Stimulated activated CD8-positive, alpha-beta memory T cell treated with anti-CD3 and anti-CD28 coated beads, Interleukin-12 subunit alpha, Interleukin-12 subunit beta, amount 100 ng/mL, for 24 hours (primary cell): ENCODE measurements around the gene RASA1.

Experiments
- DNase-seq: peaks from one replicate; pipeline ENCODE4 v3.0.0-alpha.2; 2020; ENCODE audit errors: extremely low read depth

RASA1 gene

DNA sequence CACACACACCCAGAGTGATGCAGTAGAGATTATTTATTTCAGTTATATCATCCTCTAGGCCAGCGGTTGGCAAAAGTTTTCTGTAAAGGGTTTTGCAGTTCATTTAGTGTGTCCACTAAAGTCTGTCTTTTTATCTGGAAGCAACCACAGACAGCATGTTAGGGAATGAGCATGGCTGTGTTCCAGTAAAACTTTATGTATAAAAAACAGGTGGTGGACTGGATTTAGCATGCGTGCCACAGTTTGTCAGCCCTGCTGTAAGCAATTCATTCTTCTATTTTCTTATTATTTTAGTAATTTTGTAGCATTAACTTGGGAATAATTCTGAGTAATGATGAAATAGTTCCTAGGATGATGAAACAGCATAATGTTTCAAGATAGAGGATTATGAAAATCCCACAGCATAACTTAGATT, 93.4 kb downstream of the RASA1 start:
- DNase-seq, result no peak

DNA sequence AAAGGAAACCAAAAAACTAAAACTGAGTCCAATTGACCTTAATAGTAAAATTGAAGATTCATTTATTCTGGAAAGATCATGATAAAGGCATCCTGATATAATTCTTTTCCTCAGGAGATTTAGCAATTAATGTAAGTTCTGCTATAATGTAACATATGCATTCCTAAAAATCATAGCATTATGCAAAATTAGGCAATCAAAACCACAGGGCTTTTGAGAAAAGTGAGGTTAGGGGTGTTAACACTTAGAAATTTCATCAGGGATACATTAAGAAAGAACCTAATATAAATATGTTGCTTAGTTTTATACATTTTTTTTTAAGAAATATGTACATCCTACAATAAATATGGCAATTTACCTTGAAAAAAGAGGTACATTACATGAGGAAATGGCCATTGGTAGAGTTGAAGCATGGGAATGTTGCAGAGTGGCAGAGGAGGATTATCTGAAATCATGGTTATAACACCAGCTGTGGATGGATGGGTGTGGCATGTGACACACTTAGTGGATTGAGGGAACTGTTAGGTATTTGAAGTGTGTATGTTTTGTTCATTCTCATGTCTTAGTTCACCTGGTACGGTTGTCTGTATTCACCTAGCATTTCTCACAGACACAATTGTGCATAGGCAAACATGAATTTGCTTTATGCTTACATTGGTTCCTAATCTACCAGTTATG, 94.0 kb downstream of the RASA1 start:
- no peak for DNase-seq

DNA sequence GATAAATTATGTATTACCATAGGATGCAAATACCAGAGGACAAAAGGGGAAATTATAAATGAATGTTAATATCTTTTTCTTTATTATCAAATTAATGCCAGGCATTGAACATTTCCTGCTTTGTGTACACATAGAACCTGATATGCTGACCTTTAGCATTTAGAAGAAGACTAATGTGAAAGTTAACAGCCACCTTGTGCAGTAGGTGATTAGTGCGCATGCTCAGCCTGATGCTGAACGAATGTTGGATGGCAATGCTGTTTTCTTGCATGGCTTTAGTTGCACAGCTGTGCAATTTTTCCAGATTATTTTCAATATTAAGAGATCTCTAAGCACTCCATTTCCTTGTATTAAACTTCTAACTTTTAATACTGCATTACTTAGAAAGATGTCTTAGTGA, 99.6 kb downstream of the RASA1 start:
- DNase-seq, result no peak

- DNase-seq, result no peak
These were observed 100.9 kb downstream of the RASA1 start for GRCh38 chr5:87368601-87369000.

DNA sequence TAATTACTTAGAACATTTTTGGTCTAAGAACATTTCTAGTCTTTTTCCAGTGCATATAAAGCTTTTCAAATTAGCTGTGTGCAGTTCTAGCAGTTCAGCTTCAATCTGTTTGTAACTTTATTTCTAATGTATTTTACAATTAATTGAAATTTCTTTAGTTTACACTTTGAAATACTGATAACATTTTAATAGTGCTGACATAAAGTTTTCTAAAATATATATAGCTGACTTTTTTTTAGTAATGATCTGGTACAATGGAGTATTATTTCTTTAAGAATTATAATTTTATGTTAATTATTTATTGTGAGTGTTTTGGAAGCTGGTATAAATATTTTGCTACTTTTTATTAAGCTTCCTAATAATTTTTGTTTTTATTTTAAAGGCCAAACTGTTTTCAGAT, 101.7 kb downstream of the RASA1 start:
- DNase-seq, result no peak

- no peak for DNase-seq
These were observed 105.0 kb downstream of the RASA1 start for GRCh38 chr5:87372705-87373104.

DNA sequence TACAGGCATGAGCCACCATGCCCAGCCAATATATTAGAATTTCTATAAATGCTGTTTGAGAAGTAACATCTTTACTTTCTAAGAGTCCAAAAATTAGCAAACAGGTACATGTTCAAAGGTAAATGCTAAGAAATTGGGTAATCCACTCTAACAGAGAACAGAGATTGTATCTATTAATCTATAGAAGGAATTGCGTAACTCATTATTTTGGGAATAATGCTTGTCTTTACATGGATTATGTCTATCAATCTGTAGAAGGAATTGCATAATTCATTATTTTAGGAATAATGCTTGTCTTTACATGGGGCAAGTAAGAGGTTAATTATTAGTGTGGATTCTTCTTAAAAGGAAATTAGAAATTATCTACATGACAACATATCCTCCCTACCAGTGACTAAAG, 114.5 kb downstream of the RASA1 start:
- DNase-seq, result no peak

DNA sequence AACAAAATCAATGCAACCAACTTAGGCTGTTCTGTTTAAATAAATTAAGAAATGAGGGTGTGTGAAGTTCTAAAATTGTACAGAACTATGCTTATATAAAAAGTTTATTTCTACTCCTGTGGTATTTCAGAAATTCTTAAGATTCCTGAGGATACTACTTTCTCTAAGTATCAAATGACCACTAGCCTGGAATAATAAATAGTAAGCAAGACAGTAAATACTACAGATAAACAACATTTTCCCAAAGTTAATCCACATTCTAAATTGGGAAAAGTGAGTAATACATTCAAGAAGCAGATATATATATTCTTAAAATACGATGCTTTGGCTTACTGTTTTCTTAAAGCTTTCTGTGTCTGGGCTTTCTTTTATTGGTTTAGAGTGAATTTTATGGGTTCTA, 115.5 kb downstream of the RASA1 start:
- DNase-seq, result no peak

GRCh38 chr5:87385802-87386201, 118.1 kb downstream of the RASA1 start:
- DNase-seq, result no peak

DNA sequence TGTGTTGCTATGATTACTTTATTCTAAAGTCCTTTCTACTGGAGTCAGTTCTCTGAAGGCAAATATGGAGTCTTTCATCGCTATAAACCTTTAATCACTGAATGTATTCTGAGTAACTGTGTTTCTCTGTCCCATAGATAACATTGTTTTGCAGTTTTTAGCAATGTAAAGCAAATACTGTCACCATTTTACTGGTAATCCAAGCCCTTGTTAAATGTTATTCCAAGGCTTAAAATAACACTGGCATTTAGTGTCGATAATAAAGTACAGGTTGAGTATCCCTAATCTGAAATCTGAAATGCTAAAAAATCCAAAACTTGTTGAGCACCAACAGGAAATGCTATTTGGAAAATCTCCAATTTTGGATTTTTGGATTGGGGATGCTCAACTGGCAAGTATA, 120.4 kb downstream of the RASA1 start:
- no peak for DNase-seq

DNA sequence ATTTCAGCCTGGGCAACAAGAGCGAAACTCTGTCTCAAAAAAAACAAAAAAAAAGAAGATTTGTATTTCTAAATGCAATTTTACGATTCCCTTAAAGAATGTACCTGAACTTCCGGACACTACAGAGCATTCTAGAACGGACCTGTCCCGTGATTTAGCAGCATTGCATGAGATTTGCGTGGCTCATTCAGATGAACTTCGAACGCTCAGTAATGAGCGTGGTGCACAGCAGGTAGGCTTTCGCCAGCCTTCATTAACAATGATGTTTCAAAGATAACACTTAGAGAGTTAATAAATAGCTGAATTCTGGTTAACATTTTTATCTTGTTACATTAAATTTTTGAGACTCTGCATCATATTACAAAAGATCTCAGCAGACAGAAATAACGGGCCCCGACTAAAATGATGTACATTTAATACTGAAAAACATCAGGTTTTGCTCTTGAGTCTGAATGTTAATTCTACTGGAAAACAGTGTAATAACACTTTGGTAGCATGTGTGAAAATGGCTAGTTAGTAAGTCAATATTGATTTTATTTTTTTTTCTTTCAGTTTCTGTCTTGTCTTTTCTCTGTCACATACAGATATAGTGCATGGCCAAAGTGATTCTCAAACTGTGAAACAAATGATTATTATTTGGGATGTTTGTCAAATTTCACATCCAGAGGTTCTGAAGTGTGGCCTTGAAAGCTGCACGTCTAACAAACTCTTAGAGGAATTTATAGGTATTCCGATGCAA, 121.8 kb downstream of the RASA1 start:
- DNase-seq, result no peak

GRCh38 chr5:87390075-87390474, 122.4 kb downstream of the RASA1 start:
- DNase-seq, result no peak

GRCh38 chr5:87390576-87391199, 123.0 kb downstream of the RASA1 start:
- DNase-seq, result no peak

- no peak for DNase-seq
These were observed 124.5 kb downstream of the RASA1 start for GRCh38 chr5:87392170-87392569.

DNA sequence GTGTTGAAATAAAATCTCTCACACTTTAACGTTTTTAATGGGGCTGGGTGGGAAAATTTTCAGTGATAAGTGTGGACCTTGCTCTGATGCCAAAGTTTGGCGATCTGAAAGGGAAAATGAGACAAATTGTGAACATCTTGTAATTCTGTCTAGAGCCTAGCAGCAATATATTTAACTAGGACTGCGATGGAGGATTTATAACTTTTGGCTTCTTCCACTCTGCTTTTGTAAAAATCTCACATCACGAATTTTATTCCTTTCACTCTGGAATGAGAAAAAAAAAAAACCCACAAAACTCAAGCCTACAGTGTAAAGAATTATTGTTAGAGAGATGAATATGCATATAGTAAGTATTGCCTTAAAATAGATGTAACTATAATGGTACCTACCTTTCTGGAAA, 125.1 kb downstream of the RASA1 start:
- no peak for DNase-seq

GRCh38 chr5:87393331-87393730, 125.6 kb downstream of the RASA1 start:
- no peak for DNase-seq

DNA sequence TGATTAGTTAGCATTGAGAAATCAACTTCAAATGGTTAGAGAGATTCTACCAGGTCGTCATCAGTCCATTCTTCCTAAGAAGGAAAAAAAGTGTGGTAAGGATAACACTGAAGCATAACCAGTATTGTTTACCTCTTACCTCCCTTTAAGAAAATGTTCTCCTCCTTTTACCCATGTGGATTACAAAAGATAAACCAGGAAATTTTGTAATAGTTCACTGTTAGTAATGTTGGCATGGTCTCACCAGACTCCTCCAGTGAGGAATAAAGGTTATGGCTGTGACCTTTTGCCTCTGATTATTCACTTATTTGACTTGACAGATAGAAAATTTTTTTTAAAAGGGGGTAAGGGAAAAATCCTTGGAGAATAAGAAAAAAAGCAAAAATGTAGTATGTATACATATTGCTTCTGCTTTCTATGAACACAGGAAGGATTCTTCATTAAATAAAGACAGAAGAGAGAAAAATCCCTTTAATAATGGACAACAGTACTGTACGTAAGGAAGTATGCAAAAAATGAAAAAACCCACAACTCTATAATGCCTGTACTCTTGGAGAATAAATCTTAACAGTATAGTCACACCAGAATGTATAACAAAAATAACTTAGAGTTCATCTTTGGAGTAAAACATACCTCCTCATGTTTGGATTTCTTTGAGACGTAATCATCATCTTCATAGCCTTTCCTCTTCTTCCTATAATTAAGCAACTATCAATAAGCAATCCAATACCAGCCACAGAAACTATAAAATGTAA, 126.9 kb downstream of the RASA1 start:
- no peak for DNase-seq

DNA sequence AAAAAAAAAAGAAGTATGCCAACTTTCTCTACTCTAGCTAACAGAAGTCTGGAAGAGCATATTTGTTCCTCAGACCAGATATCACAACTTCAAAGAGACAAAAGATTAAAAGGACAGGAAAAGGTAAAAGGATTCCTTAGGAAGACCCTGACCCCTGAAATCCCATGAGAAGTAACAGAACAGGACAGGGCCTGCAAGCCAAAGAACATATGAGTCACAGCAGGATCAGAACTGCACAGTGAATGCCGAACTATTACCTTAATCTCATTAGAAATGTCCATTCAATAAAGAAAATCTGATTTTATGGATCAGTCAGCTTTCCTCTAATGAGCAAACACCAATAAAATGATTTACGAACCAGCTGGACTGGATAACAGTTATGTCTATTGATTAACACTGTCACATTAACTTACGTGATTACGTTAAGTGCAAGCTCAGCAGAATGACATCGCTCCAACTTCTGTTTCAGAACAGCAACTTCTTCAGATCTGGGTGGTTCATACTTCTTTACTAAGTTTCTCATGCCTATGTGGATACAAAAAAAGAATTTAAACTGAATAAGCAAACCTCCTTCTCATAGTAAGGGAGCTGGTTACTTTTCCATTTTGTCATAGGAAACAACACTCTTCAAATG, 131.4 kb downstream of the RASA1 start:
- no peak for DNase-seq

DNA sequence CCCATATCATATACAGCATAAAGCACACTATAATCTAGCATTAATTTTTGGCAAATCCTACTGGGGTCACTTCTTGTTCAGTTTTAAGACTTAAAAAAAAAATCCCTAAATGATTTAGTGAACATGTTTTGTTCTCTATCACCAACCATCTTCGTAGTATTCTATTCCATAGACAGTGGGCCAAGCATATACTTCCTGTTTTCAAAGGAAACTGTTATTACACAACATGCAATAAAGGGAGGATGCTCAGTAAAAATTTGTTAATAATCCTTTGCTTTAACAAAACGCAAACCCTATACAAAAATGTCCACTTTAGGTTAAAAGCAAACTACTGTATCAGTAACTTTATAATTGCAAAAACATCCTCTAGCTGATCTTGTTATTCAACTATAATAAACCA, 132.0 kb downstream of the RASA1 start:
- DNase-seq, result no peak

- no peak for DNase-seq
These were observed 132.7 kb downstream of the RASA1 start for GRCh38 chr5:87400305-87400899.

GRCh38 chr5:87401626-87402025, 133.9 kb downstream of the RASA1 start:
- no peak for DNase-seq

DNA sequence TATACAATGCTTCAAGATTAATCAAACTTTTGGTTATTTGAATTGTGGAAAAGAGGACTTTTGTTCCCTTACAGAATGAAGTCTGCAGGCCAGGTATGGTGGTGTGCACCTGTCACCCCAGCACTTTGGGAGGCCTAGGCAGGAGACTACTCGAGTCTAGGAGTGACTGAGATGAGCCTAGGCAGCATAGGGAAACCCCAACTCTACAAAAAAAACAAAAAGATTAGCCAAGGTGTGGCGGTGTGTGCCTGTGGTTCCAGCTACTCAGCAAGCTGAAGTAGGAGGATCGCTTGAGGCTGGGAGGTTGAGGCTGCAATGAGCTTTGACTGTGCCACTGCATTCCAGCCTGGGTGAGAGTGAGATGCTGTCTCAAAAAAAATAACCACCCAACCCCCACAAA, 135.7 kb downstream of the RASA1 start:
- no peak for DNase-seq
